PC-3 (cell line): ENCODE data around the gene STRN4.

Source experiments
- CTCF ChIP-seq: fragments of 300-600 bp; sonication (generic); conservative IDR thresholded peaks from 2 replicates; pipeline ENCODE4 v1.5.1; 2017; ENCODE audit warnings: antibody characterized with exemption, low read depth, mild to moderate bottlenecking, low read length
- EZH2 ChIP-seq: fragments of 300-600 bp; sonication (generic); IDR thresholded peaks from one replicate; pipeline ENCODE4 v1.6.1; 2017; ENCODE audit warnings: antibody characterized with exemption, mild to moderate bottlenecking, low read length; ENCODE audit not compliant: unreplicated experiment
- EZH2phosphoT487 ChIP-seq: fragments of 300-600 bp; sonication (generic); IDR thresholded peaks from 2 replicates; pipeline ENCODE4 v1.6.1; 2018; ENCODE audit warnings: mild to moderate bottlenecking, antibody characterized with exemption, low read length, borderline replicate concordance

- no peak for TF ChIP-seq EZH2
- TF ChIP-seq CTCF, result no peak
- no peak for TF ChIP-seq EZH2phosphoT487
Measured at GRCh38 chr19:46746281-46747057, at the start of gene STRN4.
